Kidney epithelial cell (primary cell): ENCODE measurements around the gene SLC15A5. TPM values are rescaled to one million over a fixed set of nuclear protein-coding genes. Genes with fewer than 3 reads are reported as not detected.

Experiments
- total RNA-seq: library from RNA; depleted of rRNA; stranded (reverse); fragments of >200 nt; gene quantifications from 2 replicates; pipeline ENCODE4 v1.2.3, GENCODE V29; 2015

SLC15A5 gene
- total RNA-seq, 1 donor from 2014 or later, result not detected

Other genes starting within 250 kb of the SLC15A5 start
- 9.0 and 12.8 TPM in 2 replicates for gene MGST1, start 70.0 kb upstream of the SLC15A5 start, total RNA-seq